HepG2 (cell line): Measurements from ENCODE around the gene CAPN8. TPM values are rescaled to one million over a fixed set of nuclear protein-coding genes. Genes with fewer than 3 reads are reported as not detected.

ENCODE experiments used
- ATAC-seq: fragments of 200-7000 bp; cut with Tn5 transposase; 3 replicates; pipeline ENCODE4 v1.9.1; 2020; ENCODE audit warnings: mild to moderate bottlenecking, moderate library complexity
- BruUV-seq: library from RNA; stranded (reverse); fragments of 400-500 nt; replicated peaks from 2 replicates; lab custom pipeline; 2021; lab: Mats Ljungman, UMichigan
- CTCF ChIA-PET: fragments of 300-600 bp; formaldehyde crosslinking; extraction: SDS; loops from one replicate; lab custom pipeline; 2021; ENCODE audit warnings: low total read pairs, inconsistent platforms, low intra/inter-chr PET ratio; lab: Yijun Ruan, JAX
- POLR2A ChIA-PET: fragments of 350-600 bp; sonication (Branson Sonifier 250); formaldehyde crosslinking; loops from one replicate; lab custom pipeline; 2020; ENCODE audit warnings: antibody characterized with exemption, inconsistent platforms; lab: Yijun Ruan, JAX
- DNase-seq: peaks from one replicate; pipeline ENCODE4 v3.0.0-alpha.2; 2015; ENCODE audit warnings: low spot score
- FAIRE-seq: peaks from 3 replicates; lab custom pipeline; 2011; peaks lifted over from hg19 to GRCh38; lab: Jason Lieb, UNC
- H2AFZ ChIP-seq: one replicate; pipeline ENCODE4 v1.6.1; 2011; ENCODE audit warnings: low read length, inconsistent platforms
- H3K27ac ChIP-seq: fragments of 300-600 bp; 3 replicates; pipeline ENCODE4 v1.8.0; 2011; ENCODE audit warnings: mixed run types, mild to moderate bottlenecking, mixed read lengths, low read length, inconsistent platforms; ENCODE audit not compliant: insufficient read depth; ENCODE audit errors: extremely low read length
- H3K27me3 ChIP-seq, 2 experiments: fragments of 200-600 bp in 1 of 2; 2 replicates in 1 of 2; 3 replicates in 1 of 2; pipeline versions ENCODE4 v1.6.0 to v1.8.0; 2011; ENCODE audit warnings: low read length in 2 of 2, mild to moderate bottlenecking in 2 of 2, moderate library complexity in 2 of 2, inconsistent platforms in 1 of 2; ENCODE audit not compliant: insufficient read depth in 2 of 2, control insufficient read depth in 1 of 2
- H3K36me3 ChIP-seq, 2 experiments: fragments of 200-600 bp in 1 of 2; replicated peaks in 1 of 2; 2 replicates in 1 of 2; 3 replicates in 1 of 2; pipeline versions ENCODE4 v1.5.1 to v1.8.0; 2011; ENCODE audit warnings: low read length in 2 of 2, inconsistent platforms in 1 of 2; ENCODE audit not compliant: insufficient read depth in 2 of 2, control insufficient read depth in 1 of 2
- H3K4me1 ChIP-seq: 2 replicates; pipeline ENCODE4 v1.5.1; 2012; ENCODE audit warnings: low read length, inconsistent platforms; ENCODE audit not compliant: insufficient read depth
- H3K4me2 ChIP-seq: 2 replicates; pipeline ENCODE4 v1.6.0; 2011; ENCODE audit warnings: low read depth, low read length, inconsistent platforms
- H3K4me3 ChIP-seq, 3 experiments: fragments of 200-600 bp in 1 of 3; sonication (generic), shearing (Covaris generic) in 1 of 3; replicated peaks in 1 of 3; 2 replicates each; pipeline ENCODE4 v1.5.1; 2011 to 2016; ENCODE audit warnings: low read length in 3 of 3, inconsistent platforms in 2 of 3, low read depth in 2 of 3, mild to moderate bottlenecking in 2 of 3, control low read depth in 1 of 3, mixed read lengths in 1 of 3; ENCODE audit not compliant: insufficient read depth in 1 of 3
- H3K79me2 ChIP-seq: one replicate; pipeline ENCODE4 v1.6.1; 2011; ENCODE audit warnings: low read length, inconsistent platforms; ENCODE audit not compliant: insufficient read depth
- H3K9ac ChIP-seq: 2 replicates; pipeline ENCODE4 v1.6.0; 2011; ENCODE audit warnings: mild to moderate bottlenecking, low read depth, low read length, inconsistent platforms; ENCODE audit not compliant: insufficient read depth
- H3K9me3 ChIP-seq: 2 replicates; pipeline ENCODE4 v1.5.1; 2012; ENCODE audit warnings: mild to moderate bottlenecking, low read length
- H4K20me1 ChIP-seq: 2 replicates; pipeline ENCODE4 v1.6.0; 2011; ENCODE audit warnings: inconsistent platforms, mild to moderate bottlenecking, low read length, moderate library complexity; ENCODE audit not compliant: insufficient read depth
- AKAP8 ChIP-seq: sonication (generic); formaldehyde crosslinking; IDR thresholded peaks from 2 replicates; pipeline ENCODE4 v1.5.1; 2020; ENCODE audit warnings: mild to moderate bottlenecking, missing genetic modification reagents
- EED ChIP-seq: sonication (generic); formaldehyde crosslinking; IDR thresholded peaks from 2 replicates; pipeline ENCODE4 v1.5.0; 2020; ENCODE audit warnings: mild to moderate bottlenecking, missing genetic modification reagents
- HES4 ChIP-seq: sonication (generic); formaldehyde crosslinking; IDR thresholded peaks from 2 replicates; pipeline ENCODE4 v1.9.0; 2021; ENCODE audit warnings: mild to moderate bottlenecking, missing genetic modification reagents, borderline replicate concordance
- HMG20B ChIP-seq: conservative IDR thresholded peaks from 2 replicates; pipeline ENCODE4 v1.6.1; 2016; ENCODE audit warnings: missing genetic modification reagents, missing compliant biosample characterization
- JARID2 ChIP-seq: sonication (generic); formaldehyde crosslinking; IDR thresholded peaks from 2 replicates; pipeline ENCODE4 v1.8.1; 2023; ENCODE audit warnings: missing genetic modification reagents, inconsistent platforms; ENCODE audit not compliant: insufficient replicate concordance
- NR0B2 ChIP-seq: sonication (generic); formaldehyde crosslinking; IDR thresholded peaks from 2 replicates; pipeline ENCODE4 v1.4.0; 2020; ENCODE audit warnings: mild to moderate bottlenecking, missing genetic modification reagents
- SALL1 ChIP-seq: sonication (generic); formaldehyde crosslinking; IDR thresholded peaks from 2 replicates; pipeline ENCODE4 v1.8.0; 2022; ENCODE audit warnings: mild to moderate bottlenecking, missing genetic modification reagents
- SATB2 ChIP-seq: sonication (generic); formaldehyde crosslinking; IDR thresholded peaks from 2 replicates; pipeline ENCODE4 v1.5.0; 2020; ENCODE audit warnings: missing genetic modification reagents
- SMYD3 ChIP-seq: sonication (generic); formaldehyde crosslinking; IDR thresholded peaks from 2 replicates; pipeline ENCODE4 v1.8.1; 2023; ENCODE audit warnings: mild to moderate bottlenecking, missing genetic modification reagents
- SRSF1 ChIP-seq: fragments of 200-400 bp; formaldehyde crosslinking; optimal IDR thresholded peaks from 2 replicates; pipeline ENCODE3; 2017; ENCODE audit warnings: mild to moderate bottlenecking, low read depth, low read length, moderate library complexity
- U2AF2 ChIP-seq: fragments of 200-400 bp; formaldehyde crosslinking; IDR thresholded peaks from 2 replicates; pipeline ENCODE4 v1.6.1; 2017; ENCODE audit warnings: low read depth, mild to moderate bottlenecking, low read length
- ZBTB46 ChIP-seq: sonication (generic); formaldehyde crosslinking; IDR thresholded peaks from 2 replicates; pipeline ENCODE4 v1.4.0; 2020; ENCODE audit warnings: mild to moderate bottlenecking, missing genetic modification reagents, borderline replicate concordance
- ZNF652 ChIP-seq: IDR thresholded peaks from 2 replicates; pipeline ENCODE4 v1.6.1; 2016; ENCODE audit warnings: low read depth, borderline replicate concordance
- WGBS: methylation state at CpG from one replicate; pipeline ENCODE4 v1.1.6; 2017; ENCODE audit warnings: low lambda C conversion rate; 5-methylcytosine and 5-hydroxymethylcytosine counted together
- in situ Hi-C: cut with HindIII; loops from 2 replicates; pipeline ENCODE4 v1.10.0; 2017; ENCODE audit warnings: low pct_unique_long_range_greater_than_20kb; ENCODE audit not compliant: extremely low pct_ligation_motif_present
- intact Hi-C: fragments of 100-400 bp; cut with micrococcal nuclease; formaldehyde crosslinking; loops from one replicate; pipeline ENCODE4 v1.10.0; 2022; ENCODE audit not compliant: unreplicated experiment
- polyA plus RNA-seq, 8 experiments: library from polyadenylated mRNA; depleted of rRNA in 3 of 8; stranded (reverse) in 7 of 8; unstranded in 1 of 8; fragments of >200 nt; fragmentation: Illumina TruSeq in 4 of 8; extraction: Trizol in 4 of 8; gene quantifications; 2 replicates each; pipeline versions ENCODE4 v1.2.1 to v1.2.3, GENCODE V29; 2011 to 2016; ENCODE audit warnings: low read depth in 4 of 8, missing spikeins in 1 of 8, mixed read lengths in 1 of 8; ENCODE audit not compliant: insufficient read depth in 1 of 8
- total RNA-seq, 5 experiments: library from RNA; depleted of rRNA; stranded (reverse); fragments of >200 nt; fragmentation: Illumina TruSeq; extraction: Trizol; gene quantifications; 2 replicates each; pipeline ENCODE4 v1.2.3, GENCODE V29; 2016; ENCODE audit warnings: low read depth in 1 of 5

The CAPN8 gene
- total and polyA plus RNA-seq, 2 of the 13 experiments (the other 11 are each of a cell fraction or from before 2014, with no cell fraction given): 0.20 to 0.25 TPM

GRCh38 chr1:223535319-223535718 lies 130.2 kb downstream of the CAPN8 start:
- Histone ChIP-seq H3K9ac (no peak overlapping the region), H2AFZ (no peak overlapping the region), H3K27ac (no peak overlapping the region), H3K27me3 (peaks cover 0 to 27% of the 10 kb centered on the region in 2 experiments; a peak in 2 of 5 replicates), H3K79me2 (no peaks in the 10 kb centered on the region), H3K4me2 (no peak overlapping the region), H3K9me3 (no peaks in the 10 kb centered on the region), H3K36me3 (no peaks in the 10 kb centered on the region), H3K4me3 (no peak overlapping the region), H3K4me1 (no peaks in the 10 kb centered on the region), H4K20me1 (no peaks in the 10 kb centered on the region)
- BruUV-seq: no TSS peak
- CTCF ChIA-PET: no interaction called here
- FAIRE-seq (no peak), DNase-seq (no peak), ATAC-seq (no peak)
- TF ChIP-seq SMYD3 (CRISPR knock-in tag) (no peak), SRSF1 (no peak), ZNF652 (CRISPR knock-in tag) (no peak), HMG20B (CRISPR knock-in tag) (no peak), AKAP8 (CRISPR knock-in tag) (no peak), HES4 (CRISPR knock-in tag) (no peak), SATB2 (CRISPR knock-in tag) (no peak), SALL1 (CRISPR knock-in tag) (no peak), ZBTB46 (CRISPR knock-in tag) (no peak), NR0B2 (CRISPR knock-in tag) (no peak), U2AF2 (no peak), EED (CRISPR knock-in tag) (no peak), JARID2 (CRISPR knock-in tag) (no peak)
- in situ Hi-C loops (no loop called here), intact Hi-C loops (no loop called here)
- POLR2A ChIA-PET: no interaction called here
- 22% methylated on average over 5 of the region's 5 CpGs for WGBS
